K562 (cell line): Measurements from ENCODE around the gene SARS1. TPM values are rescaled to one million over a fixed set of nuclear protein-coding genes. Genes with fewer than 3 reads are reported as not detected.

Source experiments
- BMI1 ChIP-seq: fragments of 150-350 bp; IDR thresholded peaks from 2 replicates; pipeline ENCODE4 v1.6.1; 2014; ENCODE audit warnings: low read length
- CHD4 ChIP-seq: fragments of 200-600 bp; sonication (generic); IDR thresholded peaks from 3 replicates; pipeline ENCODE4 v1.6.1; 2012; ENCODE audit warnings: low read depth, mild to moderate bottlenecking, mixed read lengths, low read length, inconsistent platforms; ENCODE audit not compliant: insufficient read depth, insufficient replicate concordance, poor library complexity, severe bottlenecking
- MAFG ChIP-seq: fragments of 450-650 bp; conservative IDR thresholded peaks from 2 replicates; pipeline ENCODE4 v1.6.1; 2016; ENCODE audit warnings: missing genetic modification characterization, missing compliant biosample characterization
- MTA1 ChIP-seq: fragments of 450-650 bp; IDR thresholded peaks from 2 replicates; pipeline ENCODE4 v1.6.1; 2017; ENCODE audit warnings: borderline replicate concordance
- MTA3 ChIP-seq: fragments of 450-650 bp; formaldehyde crosslinking; IDR thresholded peaks from 2 replicates; pipeline ENCODE4 v1.6.1; 2017; ENCODE audit warnings: mild to moderate bottlenecking, borderline replicate concordance
- NR2C2 ChIP-seq, 2 experiments: fragments of 200-800 bp in 1 of 2; sonication (Bioruptor generic) in 1 of 2; sonication (generic) in 1 of 2; formaldehyde crosslinking in 1 of 2; IDR thresholded peaks; 2 replicates each; pipeline versions ENCODE4 v1.6.1 to v1.8.0; 2016 to 2022; ENCODE audit warnings: mild to moderate bottlenecking in 1 of 2, missing compliant biosample characterization in 1 of 2, missing genetic modification characterization in 1 of 2, missing genetic modification reagents in 1 of 2
- POLR2B ChIP-seq: fragments of 450-650 bp; IDR thresholded peaks from 2 replicates; pipeline ENCODE4 v1.6.1; 2018; ENCODE audit warnings: low read depth; ENCODE audit not compliant: partially characterized antibody
- RNF2 ChIP-seq: sonication (generic); IDR thresholded peaks from 2 replicates; pipeline ENCODE4 v1.6.1; 2016
- SREBF2 ChIP-seq: sonication (generic); formaldehyde crosslinking; IDR thresholded peaks from 2 replicates; pipeline ENCODE4 v1.4.0; 2020; ENCODE audit warnings: mild to moderate bottlenecking, missing genetic modification reagents
- SRF ChIP-seq, 2 experiments: fragments of 250-450, 450-650 bp in 1 of 2; sonication (Bioruptor Pico) in 1 of 2; sonication (generic) in 1 of 2; formaldehyde crosslinking; IDR thresholded peaks; 2 replicates each; pipeline versions ENCODE4 v1.5.0 to v1.5.1; 2020 to 2022; ENCODE audit warnings: mild to moderate bottlenecking in 1 of 2, missing genetic modification reagents in 1 of 2
- SRSF9 ChIP-seq: fragments of 200-400 bp; formaldehyde crosslinking; IDR thresholded peaks from 2 replicates; pipeline ENCODE4 v1.6.1; 2017; ENCODE audit warnings: low read depth, low read length, borderline replicate concordance
- ZC3H8 ChIP-seq: fragments of 450-650 bp; IDR thresholded peaks from 2 replicates; pipeline ENCODE4 v1.6.1; 2017
- ZNF384 ChIP-seq: IDR thresholded peaks from 2 replicates; pipeline ENCODE4 v1.6.1; 2012; ENCODE audit warnings: low read depth, low read length, improper control_type of control experiment
- polyA plus RNA-seq, 8 experiments: library from polyadenylated mRNA; depleted of rRNA in 4 of 8; stranded (reverse) in 5 of 8; unstranded in 3 of 8; fragments of >200 nt; fragmentation: Nextera tagmentation in 2 of 8; fragmentation: Illumina TruSeq in 1 of 8; extraction: Ambion mirVana in 2 of 8; extraction: Trizol in 1 of 8; gene quantifications; 2 replicates each; pipeline versions ENCODE4 v1.2.1 to v1.2.3, GENCODE V29; 2011 to 2014; ENCODE audit warnings: inconsistent platforms in 1 of 8, missing spikeins in 1 of 8
- total RNA-seq, 7 experiments: library from RNA; depleted of rRNA in 6 of 7; stranded (reverse); fragments of >200 nt in 6 of 7; fragmentation: Illumina TruSeq in 2 of 7; extraction: Trizol in 2 of 7; gene quantifications; 2 replicates each; pipeline versions ENCODE4 v1.2.1 to v1.2.3, GENCODE V29; 2011 to 2021; ENCODE audit warnings: low replicate concordance in 1 of 7
- TF ChIP-seq, protein P1 (sequence below), 2 experiments: fragments of 450-650 bp in 1 of 2; sonication (generic) in 1 of 2; formaldehyde crosslinking in 1 of 2; IDR thresholded peaks; 2 replicates each; pipeline versions ENCODE4 v1.7.1 to v1.9.0; 2016 to 2022; ENCODE audit warnings: inconsistent platforms in 1 of 2, mild to moderate bottlenecking in 1 of 2, missing genetic modification reagents in 1 of 2
- TF ChIP-seq, protein P2 (sequence below): fragments of 250-450 bp; sonication (Bioruptor Pico); IDR thresholded peaks from 2 replicates; pipeline ENCODE4 v1.8.0; 2022; ENCODE audit warnings: moderate library complexity, mild to moderate bottlenecking, inconsistent platforms
- TF ChIP-seq, protein P3 (sequence below), 2 experiments: IDR thresholded peaks; 2 replicates each; pipeline ENCODE4 v1.6.1; 2011; ENCODE audit warnings: borderline replicate concordance in 1 of 2, control low read depth in 1 of 2, low read depth in 1 of 2, low read length in 1 of 2, mild to moderate bottlenecking in 1 of 2, mixed read lengths in 1 of 2, moderate library complexity in 1 of 2; ENCODE audit not compliant: insufficient read depth in 1 of 2, insufficient read length in 1 of 2, poor library complexity in 1 of 2, severe bottlenecking in 1 of 2; ENCODE audit errors: extremely low read depth in 1 of 2

SARS1 gene
- total and polyA plus RNA-seq, 9 of the 15 experiments (the other 6 are each of a cell fraction or from before 2014, with no cell fraction given): 221 to 623 (median 254) TPM

DNA sequence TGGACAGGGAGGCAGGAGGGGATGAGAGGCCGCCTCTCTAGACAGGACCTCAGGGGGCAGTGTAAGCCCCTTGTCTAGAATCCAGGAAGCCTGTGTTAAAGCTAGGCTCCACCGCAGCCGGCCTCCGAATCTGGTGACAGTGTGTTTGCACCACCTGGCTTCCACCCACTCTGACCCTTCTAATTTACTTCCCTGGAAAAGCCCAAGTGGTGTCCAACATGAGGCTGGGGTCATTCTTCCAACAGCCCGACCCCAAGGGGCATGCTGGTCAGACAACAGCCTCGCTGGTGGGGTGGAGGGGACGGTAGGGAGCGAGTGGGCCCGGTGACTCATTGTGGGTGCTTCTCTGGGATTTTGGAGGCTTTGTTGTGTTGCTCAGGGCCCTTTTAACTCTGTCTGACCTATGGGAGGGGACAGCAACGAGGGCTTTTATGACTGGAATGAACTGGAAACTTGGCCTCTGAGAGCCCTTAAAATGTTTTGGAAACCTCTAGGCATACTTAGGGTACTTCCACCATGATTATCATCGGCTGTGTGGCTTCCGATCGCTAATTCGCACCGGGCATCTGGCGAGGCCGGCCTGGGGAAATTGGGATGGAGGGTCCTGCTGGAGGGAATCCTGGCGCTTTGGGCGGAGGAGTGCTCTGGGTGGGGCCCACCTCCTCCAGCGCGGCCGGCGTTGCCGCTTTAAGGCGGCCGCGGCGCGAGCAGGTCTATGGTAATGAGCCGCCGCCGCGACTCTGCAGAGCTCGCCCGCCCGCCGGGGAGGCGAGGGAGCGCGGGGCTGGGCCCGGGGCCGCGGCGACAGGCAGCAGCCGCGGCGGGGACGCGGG is 35.3 kb downstream of the SARS1 start, which contains the start of gene CELSR2 (continued):
- TF ChIP-seq, protein P1, sequence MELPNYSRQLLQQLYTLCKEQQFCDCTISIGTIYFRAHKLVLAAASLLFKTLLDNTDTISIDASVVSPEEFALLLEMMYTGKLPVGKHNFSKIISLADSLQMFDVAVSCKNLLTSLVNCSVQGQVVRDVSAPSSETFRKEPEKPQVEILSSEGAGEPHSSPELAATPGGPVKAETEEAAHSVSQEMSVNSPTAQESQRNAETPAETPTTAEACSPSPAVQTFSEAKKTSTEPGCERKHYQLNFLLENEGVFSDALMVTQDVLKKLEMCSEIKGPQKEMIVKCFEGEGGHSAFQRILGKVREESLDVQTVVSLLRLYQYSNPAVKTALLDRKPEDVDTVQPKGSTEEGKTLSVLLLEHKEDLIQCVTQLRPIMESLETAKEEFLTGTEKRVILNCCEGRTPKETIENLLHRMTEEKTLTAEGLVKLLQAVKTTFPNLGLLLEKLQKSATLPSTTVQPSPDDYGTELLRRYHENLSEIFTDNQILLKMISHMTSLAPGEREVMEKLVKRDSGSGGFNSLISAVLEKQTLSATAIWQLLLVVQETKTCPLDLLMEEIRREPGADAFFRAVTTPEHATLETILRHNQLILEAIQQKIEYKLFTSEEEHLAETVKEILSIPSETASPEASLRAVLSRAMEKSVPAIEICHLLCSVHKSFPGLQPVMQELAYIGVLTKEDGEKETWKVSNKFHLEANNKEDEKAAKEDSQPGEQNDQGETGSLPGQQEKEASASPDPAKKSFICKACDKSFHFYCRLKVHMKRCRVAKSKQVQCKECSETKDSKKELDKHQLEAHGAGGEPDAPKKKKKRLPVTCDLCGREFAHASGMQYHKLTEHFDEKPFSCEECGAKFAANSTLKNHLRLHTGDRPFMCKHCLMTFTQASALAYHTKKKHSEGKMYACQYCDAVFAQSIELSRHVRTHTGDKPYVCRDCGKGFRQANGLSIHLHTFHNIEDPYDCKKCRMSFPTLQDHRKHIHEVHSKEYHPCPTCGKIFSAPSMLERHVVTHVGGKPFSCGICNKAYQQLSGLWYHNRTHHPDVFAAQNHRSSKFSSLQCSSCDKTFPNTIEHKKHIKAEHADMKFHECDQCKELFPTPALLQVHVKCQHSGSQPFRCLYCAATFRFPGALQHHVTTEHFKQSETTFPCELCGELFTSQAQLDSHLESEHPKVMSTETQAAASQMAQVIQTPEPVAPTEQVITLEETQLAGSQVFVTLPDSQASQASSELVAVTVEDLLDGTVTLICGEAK (IDR thresholded peaks at IDR 0.05): 0 out of 2 replicates have a peak, but pooled peaks have one; percentile 48
- TF ChIP-seq, protein P1 (CRISPR knock-in tag; IDR thresholded peaks at IDR 0.05): no peak
- TF ChIP-seq SRSF9 (no peak), RNF2 (peak; percentile 60; the same call in 1 of the 2 replicates), POLR2B (no peak), SREBF2 (CRISPR knock-in tag) (no peak), MTA3 (peak; percentile 60; the same call in 1 of the 2 replicates), NR2C2 (CRISPR knock-in tag; IDR thresholded peaks at IDR 0.05) (no peak), NR2C2 (tag; IDR thresholded peaks at IDR 0.05) (no peak), CHD4 (no peak), MTA1 (no peak), ZC3H8 (no peak), MAFG (tag) (no peak), SRF (CRISPR knock-in tag; IDR thresholded peaks at IDR 0.05) (no peak), ZNF384 (no peak), BMI1 (no peak)
- TF ChIP-seq, protein P2, sequence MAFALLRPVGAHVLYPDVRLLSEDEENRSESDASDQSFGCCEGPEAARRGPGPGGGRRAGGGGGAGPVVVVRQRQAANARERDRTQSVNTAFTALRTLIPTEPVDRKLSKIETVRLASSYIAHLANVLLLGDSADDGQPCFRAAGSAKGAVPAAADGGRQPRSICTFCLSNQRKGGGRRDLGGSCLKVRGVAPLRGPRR (CRISPR knock-in tag): no peak
- TF ChIP-seq, protein P3, sequence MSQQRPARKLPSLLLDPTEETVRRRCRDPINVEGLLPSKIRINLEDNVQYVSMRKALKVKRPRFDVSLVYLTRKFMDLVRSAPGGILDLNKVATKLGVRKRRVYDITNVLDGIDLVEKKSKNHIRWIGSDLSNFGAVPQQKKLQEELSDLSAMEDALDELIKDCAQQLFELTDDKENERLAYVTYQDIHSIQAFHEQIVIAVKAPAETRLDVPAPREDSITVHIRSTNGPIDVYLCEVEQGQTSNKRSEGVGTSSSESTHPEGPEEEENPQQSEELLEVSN (IDR thresholded peaks at IDR 0.05; ENCODE audit: borderline replicate concordance in 1 of 2, extremely low read depth in 1 of 2, insufficient read depth in 1 of 2, insufficient read length in 1 of 2, low read depth in 1 of 2, low read length in 1 of 2, poor library complexity in 1 of 2, severe bottlenecking in 1 of 2): peak; percentile 91 to 94
